ENCODE measurements around the gene XKR8. TPM values are rescaled to one million over a fixed set of nuclear protein-coding genes. Genes with fewer than 3 reads are reported as not detected.

Gene XKR8
- total and polyA plus RNA-seq, 2 of the 13 experiments (the other 11 are each of a cell fraction or from before 2014, with no cell fraction given), result 5.4 to 6.3 TPM

DNA sequence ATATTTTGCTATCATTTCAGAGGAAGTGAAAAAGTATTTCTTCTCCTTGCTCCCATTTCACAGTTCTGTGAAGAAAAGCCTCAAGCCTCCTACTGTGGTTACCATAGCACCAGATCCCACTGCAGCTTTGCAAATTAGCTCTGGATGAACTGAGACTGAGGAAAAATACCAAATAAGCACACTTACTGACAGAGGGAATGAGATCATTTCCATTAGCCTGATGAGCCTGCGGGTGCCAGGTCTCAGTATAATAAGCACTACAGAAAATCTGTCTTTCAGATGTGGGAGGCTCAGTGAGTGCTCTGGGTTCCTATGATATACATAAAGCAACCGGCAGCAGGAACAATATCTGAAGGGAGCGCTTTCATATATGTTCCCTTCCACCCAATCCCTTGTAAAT, 21.4 kb downstream of the XKR8 start (continued):
- TF ChIP-seq MXD1 (CRISPR knock-in tag; IDR thresholded peaks at IDR 0.05) (no peak), ZNF451 (CRISPR knock-in tag; IDR thresholded peaks at IDR 0.05) (no peak), MIXL1 (CRISPR knock-in tag; IDR thresholded peaks at IDR 0.05) (no peak), U2AF1 (optimal IDR thresholded peaks at IDR 0.05; ENCODE audit: low read depth, low read length) (no peak)

GRCh38 chr1:27990920-27991537, 31.3 kb downstream of the XKR8 start:
- POLR2A ChIA-PET, result no interaction called here
- intact Hi-C loops (cut with micrococcal nuclease; ENCODE audit: unreplicated experiment) (no loop called here), in situ Hi-C loops (cut with HindIII; ENCODE audit: extremely low pct_ligation_motif_present, low pct_unique_long_range_greater_than_20kb) (no loop called here)
- 98% methylated on average over 3 of the region's 3 CpGs for WGBS (ENCODE audit: low lambda C conversion rate)
- Histone ChIP-seq H3K9me3 (ENCODE audit: low read length) (no peaks in the 10 kb centered on the region), H3K27me3 (ENCODE audit: control insufficient read depth in 1 of 2, insufficient read depth in 2 of 2, low read length in 2 of 2) (no peaks in the 10 kb centered on the region), H2AFZ (ENCODE audit: low read length) (no peak overlapping the region), H3K27ac (ENCODE audit: extremely low read length, insufficient read depth, low read length) (no peak overlapping the region), H3K9ac (ENCODE audit: insufficient read depth, low read depth, low read length) (no peak overlapping the region), H4K20me1 (ENCODE audit: insufficient read depth, low read length) (no peaks in the 10 kb centered on the region), H3K4me3 (replicated peaks in 1 of 3; ENCODE audit: insufficient read depth in 1 of 3, low read depth in 2 of 3, low read length in 3 of 3) (no peak overlapping the region), H3K4me1 (ENCODE audit: insufficient read depth, low read length) (no peaks in the 10 kb centered on the region), H3K4me2 (ENCODE audit: low read depth, low read length) (no peak overlapping the region), H3K79me2 (ENCODE audit: insufficient read depth, low read length) (no peaks in the 10 kb centered on the region), H3K36me3 (replicated peaks in 1 of 2; ENCODE audit: control insufficient read depth in 1 of 2, insufficient read depth in 2 of 2, low read length in 2 of 2) (peaks cover 16 to 56% of the 10 kb centered on the region in 2 experiments)
- no peak for DNase-seq (ENCODE audit: low spot score)
- FAIRE-seq, result no peak
- CTCF ChIA-PET (ENCODE audit: low intra/inter-chr PET ratio, low total read pairs), result no interaction called here
- TF ChIP-seq ESRRA (CRISPR knock-in tag; IDR thresholded peaks at IDR 0.05; ENCODE audit: low read depth) (no peak), ZNF740 (CRISPR knock-in tag; IDR thresholded peaks at IDR 0.05) (no peak), MED8 (CRISPR knock-in tag; IDR thresholded peaks at IDR 0.05; ENCODE audit: insufficient replicate concordance) (no peak), SCMH1 (CRISPR knock-in tag; IDR thresholded peaks at IDR 0.05; ENCODE audit: borderline replicate concordance) (no peak), ZNF556 (CRISPR knock-in tag; IDR thresholded peaks at IDR 0.05; ENCODE audit: borderline replicate concordance) (no peak), TARDBP (CRISPR knock-in tag; IDR thresholded peaks at IDR 0.05) (no peak), HMG20B (CRISPR knock-in tag; conservative IDR thresholded peaks at IDR 0.05) (no peak), ZFP36 (IDR thresholded peaks at IDR 0.05; ENCODE audit: borderline replicate concordance, low read depth, low read length, partially characterized antibody) (no peak), ZGPAT (CRISPR knock-in tag; IDR thresholded peaks at IDR 0.05) (no peak), CHD4 (IDR thresholded peaks at IDR 0.05; ENCODE audit: borderline replicate concordance, low read length) (no peak), ZMAT5 (CRISPR knock-in tag; IDR thresholded peaks at IDR 0.05; ENCODE audit: borderline replicate concordance, low read depth) (no peak), PHF8 (CRISPR knock-in tag; IDR thresholded peaks at IDR 0.05) (no peak), ARNTL (CRISPR knock-in tag; IDR thresholded peaks at IDR 0.05) (no peak)
- TF ChIP-seq, protein P1, sequence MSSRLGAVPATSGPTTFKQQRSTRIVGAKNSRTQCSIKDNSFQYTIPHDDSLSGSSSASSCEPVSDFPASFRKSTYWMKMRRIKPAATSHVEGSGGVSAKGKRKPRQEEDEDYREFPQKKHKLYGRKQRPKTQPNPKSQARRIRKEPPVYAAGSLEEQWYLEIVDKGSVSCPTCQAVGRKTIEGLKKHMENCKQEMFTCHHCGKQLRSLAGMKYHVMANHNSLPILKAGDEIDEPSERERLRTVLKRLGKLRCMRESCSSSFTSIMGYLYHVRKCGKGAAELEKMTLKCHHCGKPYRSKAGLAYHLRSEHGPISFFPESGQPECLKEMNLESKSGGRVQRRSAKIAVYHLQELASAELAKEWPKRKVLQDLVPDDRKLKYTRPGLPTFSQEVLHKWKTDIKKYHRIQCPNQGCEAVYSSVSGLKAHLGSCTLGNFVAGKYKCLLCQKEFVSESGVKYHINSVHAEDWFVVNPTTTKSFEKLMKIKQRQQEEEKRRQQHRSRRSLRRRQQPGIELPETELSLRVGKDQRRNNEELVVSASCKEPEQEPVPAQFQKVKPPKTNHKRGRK (CRISPR knock-in tag; IDR thresholded peaks at IDR 0.05), result no peak
- BruUV-seq (replicated peaks), result no TSS peak
- ATAC-seq, result no peak

Data from HepG2 (cell line).